GM12864 (cell line): ENCODE measurements around the gene TEX22.
"Not testable (repeated sequence)": the region's sequence is repeated elsewhere in the genome, so short reads cannot be mapped to it uniquely, and the experiment has no call there.

Source experiments
- DNase-seq: peaks from one replicate; pipeline ENCODE4 v3.0.0-alpha.2; 2011; ENCODE audit warnings: low read depth
- H3K4me3 ChIP-seq: 2 replicates; pipeline ENCODE4 v1.5.1; 2011; ENCODE audit warnings: mild to moderate bottlenecking, low read depth, low read length, control low read depth
- TF ChIP-seq, protein P1 (sequence below): IDR thresholded peaks from 2 replicates; pipeline ENCODE4 v1.5.1; 2011; ENCODE audit warnings: low read depth, mild to moderate bottlenecking, moderate library complexity, low read length, control low read depth, inconsistent platforms; ENCODE audit errors: missing control alignments

Gene TEX22

DNA sequence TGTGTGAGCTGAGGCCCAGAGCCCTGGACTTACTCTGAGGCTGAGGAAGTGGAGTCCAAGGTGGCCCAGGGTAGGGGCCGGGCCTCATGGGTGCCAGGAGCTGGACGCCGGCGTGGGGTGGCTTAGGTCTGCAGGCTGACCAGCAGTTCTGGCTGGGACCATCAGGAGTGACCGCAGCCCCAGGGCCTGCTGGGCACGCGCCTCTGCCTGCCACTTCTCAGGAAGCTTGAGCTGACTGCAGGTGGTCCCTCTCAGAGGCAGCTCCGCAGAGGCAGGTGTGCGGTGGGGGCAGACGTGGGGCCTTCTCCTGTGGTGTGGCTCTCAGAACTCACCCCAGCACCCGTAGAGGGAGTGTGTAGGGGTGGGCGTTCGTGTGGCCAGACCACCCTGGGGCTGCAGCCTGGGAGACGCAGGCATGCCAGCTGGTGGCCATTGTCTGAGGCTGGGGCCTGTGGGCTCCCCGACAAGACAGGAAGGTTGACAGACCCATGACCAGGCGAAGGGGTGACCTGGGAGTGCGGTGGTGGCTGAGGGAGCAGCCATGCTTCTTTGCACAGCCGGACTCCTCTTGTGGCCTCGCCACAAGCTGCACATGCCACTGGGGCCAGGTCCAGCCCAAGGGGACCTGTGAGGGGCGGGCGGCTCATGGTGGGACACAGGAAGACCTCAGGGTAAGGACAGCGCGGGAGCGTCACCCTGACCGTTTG is 40.0 kb upstream of the TEX22 start:
- H3K4me3 ChIP-seq = no peak overlapping the region
- DNase-seq = no peak
- TF ChIP-seq, protein P1, sequence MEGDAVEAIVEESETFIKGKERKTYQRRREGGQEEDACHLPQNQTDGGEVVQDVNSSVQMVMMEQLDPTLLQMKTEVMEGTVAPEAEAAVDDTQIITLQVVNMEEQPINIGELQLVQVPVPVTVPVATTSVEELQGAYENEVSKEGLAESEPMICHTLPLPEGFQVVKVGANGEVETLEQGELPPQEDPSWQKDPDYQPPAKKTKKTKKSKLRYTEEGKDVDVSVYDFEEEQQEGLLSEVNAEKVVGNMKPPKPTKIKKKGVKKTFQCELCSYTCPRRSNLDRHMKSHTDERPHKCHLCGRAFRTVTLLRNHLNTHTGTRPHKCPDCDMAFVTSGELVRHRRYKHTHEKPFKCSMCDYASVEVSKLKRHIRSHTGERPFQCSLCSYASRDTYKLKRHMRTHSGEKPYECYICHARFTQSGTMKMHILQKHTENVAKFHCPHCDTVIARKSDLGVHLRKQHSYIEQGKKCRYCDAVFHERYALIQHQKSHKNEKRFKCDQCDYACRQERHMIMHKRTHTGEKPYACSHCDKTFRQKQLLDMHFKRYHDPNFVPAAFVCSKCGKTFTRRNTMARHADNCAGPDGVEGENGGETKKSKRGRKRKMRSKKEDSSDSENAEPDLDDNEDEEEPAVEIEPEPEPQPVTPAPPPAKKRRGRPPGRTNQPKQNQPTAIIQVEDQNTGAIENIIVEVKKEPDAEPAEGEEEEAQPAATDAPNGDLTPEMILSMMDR = no peak

DNA sequence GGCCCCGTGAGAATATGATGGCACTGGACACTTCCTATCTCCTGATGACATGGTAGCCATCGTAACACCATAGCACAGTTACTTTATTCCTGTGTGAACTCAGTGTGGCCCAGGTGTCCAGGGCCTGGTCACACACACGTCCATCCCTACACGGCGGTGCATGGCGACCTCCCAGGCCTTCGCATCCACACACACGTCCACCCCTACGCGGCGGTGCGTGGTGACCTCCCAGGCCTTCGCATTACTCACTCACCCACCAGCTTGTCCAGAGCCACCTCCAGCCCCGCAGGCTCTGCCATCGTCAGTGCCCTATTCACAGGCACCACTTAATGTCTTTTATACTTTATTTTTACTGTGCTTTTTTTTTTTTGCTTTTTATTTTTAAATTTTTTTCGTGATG is 39.4 kb upstream of the TEX22 start:
- TF ChIP-seq, protein P1 = no peak
- DNase-seq = no peak

DNA sequence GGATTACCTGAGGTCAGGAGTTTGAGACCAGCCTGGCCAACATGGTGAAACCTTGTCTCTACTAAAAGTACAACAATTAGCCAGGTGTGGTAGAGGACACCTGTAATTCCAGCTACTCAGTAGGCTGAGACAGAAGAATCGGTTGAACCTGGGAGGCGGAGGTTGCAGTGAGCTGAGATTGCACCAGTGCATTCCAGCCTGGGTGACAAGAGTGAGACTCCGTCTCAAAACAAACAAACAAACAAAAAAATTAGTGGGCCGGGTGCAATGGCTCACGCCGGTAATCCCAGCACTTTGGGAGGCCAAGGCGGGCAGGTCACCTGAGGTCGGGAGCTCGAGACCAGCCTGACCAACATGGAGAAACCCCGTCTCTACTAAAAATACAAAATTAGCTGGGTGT is 36.9 kb upstream of the TEX22 start:
- H3K4me3 ChIP-seq, DNase-seq: not testable (repeated sequence)

More for the DNA sequence above, 39.4 kb upstream of the TEX22 start:
- H3K4me3 ChIP-seq = no peak overlapping the region

DNA sequence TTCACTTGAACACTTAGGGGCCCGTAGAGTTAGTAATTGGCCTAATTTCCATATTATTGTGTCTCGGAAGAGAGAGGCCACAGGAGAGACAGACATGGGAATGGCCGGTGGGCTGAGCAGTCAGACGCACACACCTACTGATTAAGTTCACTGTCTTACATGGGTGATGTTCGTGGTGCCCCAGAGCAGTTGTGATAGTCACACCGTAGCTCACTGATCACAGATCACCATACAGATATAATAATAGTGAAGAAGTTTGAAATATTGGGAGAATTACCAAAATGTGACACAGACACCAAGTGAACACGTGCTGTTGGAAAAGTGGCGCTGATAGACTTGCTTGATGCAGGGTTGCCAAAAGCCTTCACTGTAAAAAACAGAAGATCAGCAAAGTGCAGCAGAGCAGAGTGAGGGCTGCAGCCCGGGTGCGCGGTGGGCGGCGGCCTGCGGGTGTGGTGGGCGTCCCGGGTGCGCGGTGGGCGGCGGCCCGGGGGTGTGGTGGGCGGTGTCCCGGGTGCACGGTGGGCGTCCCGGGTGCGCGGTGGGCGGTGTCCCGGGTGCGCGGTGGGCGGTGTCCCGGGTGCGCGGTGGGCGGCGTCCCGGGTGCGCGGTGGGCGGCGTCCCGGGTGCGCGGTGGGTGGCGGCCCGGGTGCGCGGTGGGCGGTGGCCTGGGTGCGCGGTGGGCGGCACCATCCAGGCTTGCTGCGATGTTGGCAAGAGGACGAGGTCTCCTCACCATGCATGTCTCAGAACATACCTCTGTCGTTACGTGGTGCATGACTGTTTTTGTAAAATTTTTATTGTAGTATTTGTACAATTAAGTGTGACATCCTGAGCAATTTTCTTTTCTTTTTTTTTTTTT is 34.3 kb upstream of the TEX22 start:
- no peak for DNase-seq
- TF ChIP-seq, protein P1 = no peak
- no peak overlapping the region for H3K4me3 ChIP-seq

DNA sequence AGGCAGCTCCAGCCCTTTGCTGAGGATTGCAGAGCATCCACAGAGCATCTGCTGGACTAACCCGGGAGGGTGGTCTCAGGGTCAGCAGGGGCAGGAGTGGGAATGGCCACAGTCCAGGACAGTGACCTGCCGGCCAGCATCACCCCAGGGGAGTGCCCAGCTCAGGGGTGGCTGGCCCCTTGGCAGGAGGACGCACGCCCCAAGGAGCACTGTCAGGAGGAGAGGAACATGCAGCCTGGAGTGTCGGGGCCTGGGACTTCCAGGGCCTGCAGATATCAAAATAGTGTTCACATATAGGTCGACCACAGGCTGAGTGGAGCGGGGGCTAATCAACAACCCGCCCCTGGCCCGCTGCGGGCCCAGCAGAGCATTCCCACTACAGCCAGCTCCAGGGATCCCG is 33.2 kb upstream of the TEX22 start:
- no peak overlapping the region for H3K4me3 ChIP-seq
- TF ChIP-seq, protein P1 = no peak
- no peak for DNase-seq

DNA sequence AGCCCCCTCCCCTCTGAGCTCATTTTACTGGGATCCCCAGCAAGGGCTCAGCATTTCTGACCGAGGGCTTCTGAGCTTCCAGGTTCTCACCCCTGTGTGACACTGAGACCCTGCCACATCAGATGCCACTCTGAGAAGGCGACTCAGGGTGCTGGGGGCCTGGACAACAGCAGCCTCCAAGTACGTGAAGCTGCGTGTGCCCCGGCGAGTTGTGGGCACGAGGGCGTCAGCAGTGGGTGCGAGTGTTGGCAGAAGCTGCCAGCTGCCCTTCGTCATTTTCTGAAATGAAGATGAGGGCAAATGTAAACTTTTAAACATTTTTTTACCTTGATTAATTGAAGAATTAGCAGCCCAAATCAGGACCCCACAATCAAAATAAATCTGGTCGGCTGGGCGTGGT is 32.7 kb upstream of the TEX22 start:
- no peak overlapping the region for H3K4me3 ChIP-seq
- TF ChIP-seq, protein P1 = no peak
- DNase-seq = no peak

DNA sequence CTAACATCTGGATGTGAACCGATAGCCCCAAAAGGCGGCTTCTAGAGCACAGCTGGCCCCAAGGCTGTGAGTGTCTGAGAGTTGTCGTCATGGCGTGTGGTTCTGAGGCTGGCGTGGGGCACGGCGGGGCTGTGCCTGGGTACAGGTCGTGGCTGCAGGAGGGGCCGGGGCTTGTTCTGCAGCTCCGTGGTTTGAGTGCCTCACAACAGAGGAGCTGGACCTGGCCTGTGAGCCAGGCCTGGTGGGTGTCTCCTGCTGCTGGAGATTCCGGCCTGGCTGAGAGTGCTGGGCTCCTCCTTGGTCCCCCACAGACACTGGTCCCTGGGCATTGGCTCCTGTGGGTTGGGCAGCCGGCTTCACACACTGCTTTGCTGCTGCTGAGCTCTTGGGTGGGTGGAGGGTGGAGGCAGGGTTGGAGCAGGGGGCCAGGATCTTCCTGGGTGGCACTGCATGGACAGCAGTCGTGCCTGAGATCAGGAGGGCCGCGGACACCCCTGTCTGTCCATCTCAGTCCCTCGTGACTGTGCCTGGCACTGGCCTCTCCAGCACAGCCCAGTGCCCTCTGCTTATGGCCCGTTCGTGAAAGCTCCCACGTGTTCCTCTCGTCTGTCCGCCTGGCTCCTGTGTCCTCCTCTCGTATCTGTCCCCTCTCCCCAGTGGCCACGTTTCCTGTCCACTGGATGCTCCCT is 31.8 kb upstream of the TEX22 start:
- DNase-seq = no peak
- H3K4me3 ChIP-seq = no peak overlapping the region
- TF ChIP-seq, protein P1 = no peak
